Neural progenitor cell (in vitro differentiated cells): ENCODE data around the gene ANO2. TPM values are rescaled to one million over a fixed set of nuclear protein-coding genes. Genes with fewer than 3 reads are reported as not detected.

ENCODE experiments used
- DNase-seq: peaks from one replicate; pipeline ENCODE4 v3.0.0-alpha.2; 2016; ENCODE audit warnings: low spot score
- H2AFZ ChIP-seq: fragments of 200-600 bp; sonication (generic); replicated peaks from 2 replicates; pipeline ENCODE4 v1.6.1; 2016; ENCODE audit warnings: antibody characterized with exemption
- H3F3A ChIP-seq: fragments of 200-600 bp; sonication (generic); 2 replicates; pipeline ENCODE4 v1.6.1; 2016; ENCODE audit warnings: antibody characterized with exemption, low read depth
- H3K27ac ChIP-seq: fragments of 200-600 bp; sonication (generic); 2 replicates; pipeline ENCODE4 v1.5.1; 2016; ENCODE audit warnings: mild to moderate bottlenecking
- H3K27me3 ChIP-seq: fragments of 200-600 bp; sonication (generic); 2 replicates; pipeline ENCODE4 v1.6.1; 2016; ENCODE audit warnings: mild to moderate bottlenecking, moderate library complexity
- H3K36me3 ChIP-seq: fragments of 200-600 bp; sonication (generic); 2 replicates; pipeline ENCODE4 v1.5.1; 2016
- H3K4me1 ChIP-seq: fragments of 200-600 bp; sonication (generic); 2 replicates; pipeline ENCODE4 v1.6.1; 2016; ENCODE audit warnings: mixed run types
- H3K4me2 ChIP-seq: fragments of 200-600 bp; sonication (generic); 2 replicates; pipeline ENCODE4 v1.6.1; 2016
- H3K4me3 ChIP-seq: fragments of 200-600 bp; sonication (generic); 2 replicates; pipeline ENCODE4 v1.5.1; 2016
- H3K79me2 ChIP-seq: fragments of 200-600 bp; sonication (generic); 2 replicates; pipeline ENCODE4 v1.6.1; 2016; ENCODE audit warnings: low read depth
- H3K9ac ChIP-seq: fragments of 200-600 bp; sonication (generic); 2 replicates; pipeline ENCODE4 v1.6.1; 2016
- H3K9me3 ChIP-seq: fragments of 200-600 bp; sonication (generic); 2 replicates; pipeline ENCODE4 v1.5.1; 2016; ENCODE audit warnings: low read depth
- H4K20me1 ChIP-seq: fragments of 200-600 bp; sonication (generic); 2 replicates; pipeline ENCODE4 v1.6.1; 2016; ENCODE audit warnings: low read depth
- H3K27ac Mint-ChIP-seq: 3 replicates; pipeline ENCODE4 v1.8.0; 2021; ENCODE audit warnings: mixed read lengths
- H3K27me3 Mint-ChIP-seq: 2 replicates; pipeline ENCODE4 v1.8.0; 2022; ENCODE audit warnings: low read depth, mild to moderate bottlenecking, inconsistent platforms, moderate library complexity, mixed read lengths; ENCODE audit not compliant: insufficient read depth
- H3K36me3 Mint-ChIP-seq: 3 replicates; pipeline ENCODE4 v1.8.0; 2021; ENCODE audit warnings: mixed read lengths
- H3K4me1 Mint-ChIP-seq: 3 replicates; pipeline ENCODE4 v1.8.0; 2021; ENCODE audit warnings: mixed read lengths
- H3K4me3 Mint-ChIP-seq: 3 replicates; pipeline ENCODE4 v1.8.0; 2021; ENCODE audit warnings: mild to moderate bottlenecking, moderate library complexity, mixed read lengths
- H3K9me3 Mint-ChIP-seq: 3 replicates; pipeline ENCODE4 v1.8.0; 2020; ENCODE audit warnings: mixed read lengths
- EZH2 ChIP-seq: fragments of 200-600 bp; sonication (generic); IDR thresholded peaks from 2 replicates; pipeline ENCODE4 v1.6.1; 2017; ENCODE audit warnings: antibody characterized with exemption, mild to moderate bottlenecking, moderate library complexity
- EZH2phosphoT487 ChIP-seq: fragments of 200-600 bp; sonication (generic); IDR thresholded peaks from 2 replicates; pipeline ENCODE4 v1.6.1; 2017; ENCODE audit warnings: antibody characterized with exemption
- total RNA-seq: library from RNA; depleted of rRNA; stranded (reverse); fragments of >200 nt; gene quantifications from 2 replicates; pipeline ENCODE4 v1.2.3, GENCODE V29; 2015; ENCODE audit warnings: low replicate concordance
- TF ChIP-seq, protein P1 (sequence below): fragments of 200-600 bp; sonication (generic); IDR thresholded peaks from 2 replicates; pipeline ENCODE4 v1.5.1; 2017; ENCODE audit warnings: antibody characterized with exemption, mild to moderate bottlenecking

Gene ANO2
- total RNA-seq, 1 donor from 2014 or later = 4.8 TPM

DNA sequence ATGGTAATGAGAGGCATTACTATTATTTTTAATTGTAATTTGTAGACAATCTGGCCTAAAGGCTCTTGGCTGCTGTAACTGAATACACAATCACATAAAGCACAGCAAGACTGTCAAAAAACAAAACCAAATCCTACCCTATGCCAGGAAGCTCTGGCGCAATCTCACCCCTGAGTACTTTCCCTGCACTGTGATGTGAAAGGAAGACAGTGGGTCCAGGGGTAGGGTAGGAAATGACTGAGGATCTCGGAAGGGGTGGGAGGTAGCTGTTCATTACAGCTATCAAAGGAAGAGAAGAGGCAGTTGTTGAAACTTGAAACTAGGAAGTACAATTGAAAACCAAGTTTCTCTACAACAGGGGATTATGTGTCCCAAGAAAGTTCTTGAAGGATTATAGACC is 202.8 kb downstream of the ANO2 start:
- Histone ChIP-seq H3F3A (no peaks in the 10 kb centered on the region), H2AFZ (no peak overlapping the region), H3K4me1 (no peaks in the 10 kb centered on the region), H3K36me3 (no peaks in the 10 kb centered on the region), H3K9ac (no peak overlapping the region), H3K4me2 (no peak overlapping the region), H3K27ac (no peak overlapping the region), H3K4me3 (no peak overlapping the region), H4K20me1 (no peaks in the 10 kb centered on the region), H3K27me3 (no peaks in the 10 kb centered on the region), H3K79me2 (no peaks in the 10 kb centered on the region), H3K9me3 (no peaks in the 10 kb centered on the region)
- Mint-ChIP-seq H3K4me1 (peaks cover 3% of the 10 kb centered on the region), H3K36me3 (no peaks in the 10 kb centered on the region), H3K27me3 (peaks cover 3% of the 10 kb centered on the region), H3K27ac (no peak overlapping the region), H3K9me3 (no peaks in the 10 kb centered on the region), H3K4me3 (no peak overlapping the region)
- DNase-seq = no peak
- TF ChIP-seq, protein P1, sequence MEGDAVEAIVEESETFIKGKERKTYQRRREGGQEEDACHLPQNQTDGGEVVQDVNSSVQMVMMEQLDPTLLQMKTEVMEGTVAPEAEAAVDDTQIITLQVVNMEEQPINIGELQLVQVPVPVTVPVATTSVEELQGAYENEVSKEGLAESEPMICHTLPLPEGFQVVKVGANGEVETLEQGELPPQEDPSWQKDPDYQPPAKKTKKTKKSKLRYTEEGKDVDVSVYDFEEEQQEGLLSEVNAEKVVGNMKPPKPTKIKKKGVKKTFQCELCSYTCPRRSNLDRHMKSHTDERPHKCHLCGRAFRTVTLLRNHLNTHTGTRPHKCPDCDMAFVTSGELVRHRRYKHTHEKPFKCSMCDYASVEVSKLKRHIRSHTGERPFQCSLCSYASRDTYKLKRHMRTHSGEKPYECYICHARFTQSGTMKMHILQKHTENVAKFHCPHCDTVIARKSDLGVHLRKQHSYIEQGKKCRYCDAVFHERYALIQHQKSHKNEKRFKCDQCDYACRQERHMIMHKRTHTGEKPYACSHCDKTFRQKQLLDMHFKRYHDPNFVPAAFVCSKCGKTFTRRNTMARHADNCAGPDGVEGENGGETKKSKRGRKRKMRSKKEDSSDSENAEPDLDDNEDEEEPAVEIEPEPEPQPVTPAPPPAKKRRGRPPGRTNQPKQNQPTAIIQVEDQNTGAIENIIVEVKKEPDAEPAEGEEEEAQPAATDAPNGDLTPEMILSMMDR = no peak
- no peak for TF ChIP-seq EZH2
- no peak for TF ChIP-seq EZH2phosphoT487

DNA sequence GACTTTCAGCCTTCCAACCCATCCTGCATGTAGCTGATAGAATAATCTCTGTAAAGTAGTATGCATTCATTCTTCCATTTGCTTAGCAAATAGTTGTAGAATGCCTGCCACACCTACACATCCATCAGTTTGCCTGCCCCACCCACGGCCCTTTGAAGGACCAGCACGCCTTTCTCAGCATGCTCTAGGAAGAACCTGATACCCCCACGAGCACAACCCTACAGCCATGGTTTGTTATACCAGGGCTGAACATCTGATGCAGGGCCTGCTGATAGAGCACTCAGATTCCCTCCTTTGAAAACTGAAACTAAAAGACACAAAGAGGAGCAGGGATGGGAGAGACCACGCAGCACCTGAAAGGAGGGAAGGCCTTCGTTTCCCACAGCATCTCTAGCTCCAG is 205.1 kb downstream of the ANO2 start:
- Histone ChIP-seq H4K20me1 (no peaks in the 10 kb centered on the region), H3K27me3 (no peaks in the 10 kb centered on the region), H3K4me1 (no peaks in the 10 kb centered on the region), H3K27ac (no peak overlapping the region), H3K4me3 (no peak overlapping the region), H2AFZ (no peak overlapping the region), H3K79me2 (no peaks in the 10 kb centered on the region), H3K9me3 (no peaks in the 10 kb centered on the region), H3F3A (no peaks in the 10 kb centered on the region), H3K36me3 (no peaks in the 10 kb centered on the region), H3K9ac (no peak overlapping the region), H3K4me2 (no peak overlapping the region)
- Mint-ChIP-seq H3K27me3 (peaks cover 3% of the 10 kb centered on the region), H3K27ac (no peak overlapping the region), H3K9me3 (no peaks in the 10 kb centered on the region), H3K4me3 (no peak overlapping the region), H3K36me3 (no peaks in the 10 kb centered on the region), H3K4me1 (peaks cover 3% of the 10 kb centered on the region)
- no peak for DNase-seq
- TF ChIP-seq EZH2 (no peak), EZH2phosphoT487 (no peak)
- TF ChIP-seq, protein P1 = no peak

DNA sequence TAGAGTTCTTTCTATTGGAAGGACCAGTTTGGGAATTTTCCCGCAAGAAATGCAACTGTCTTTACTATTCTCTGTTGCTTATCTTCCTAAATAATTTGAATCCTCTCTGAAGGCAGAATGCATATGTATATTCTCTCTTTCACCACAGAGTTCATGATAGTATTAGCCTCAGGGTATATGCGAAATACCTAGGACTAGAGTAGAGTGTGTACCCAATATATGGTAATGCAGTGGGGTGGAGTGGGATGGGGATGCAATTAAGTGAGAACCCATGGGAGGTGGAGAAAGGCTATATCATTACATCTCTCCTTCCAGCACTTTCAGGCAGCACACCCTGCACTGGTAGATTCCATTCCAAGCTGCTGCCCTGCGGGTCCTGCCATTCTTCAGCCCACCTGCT is 207.3 kb downstream of the ANO2 start:
- H4K20me1 ChIP-seq = no peaks in the 10 kb centered on the region
- no peak overlapping the region for H3K9ac ChIP-seq
- H3K27ac Mint-ChIP-seq = no peak overlapping the region
- no peak for DNase-seq
- no peak overlapping the region for H2AFZ ChIP-seq
- H3K4me2 ChIP-seq = no peak overlapping the region
- H3F3A ChIP-seq = no peaks in the 10 kb centered on the region
- H3K27ac ChIP-seq = no peak overlapping the region
- H3K4me1 Mint-ChIP-seq = peaks cover 3% of the 10 kb centered on the region
- H3K36me3 ChIP-seq = no peaks in the 10 kb centered on the region
- no peak overlapping the region for H3K4me3 Mint-ChIP-seq
- peaks cover 3% of the 10 kb centered on the region for H3K27me3 Mint-ChIP-seq
- H3K36me3 Mint-ChIP-seq = no peaks in the 10 kb centered on the region
- no peaks in the 10 kb centered on the region for H3K9me3 Mint-ChIP-seq
- H3K4me3 ChIP-seq = no peak overlapping the region
- H3K79me2 ChIP-seq = no peaks in the 10 kb centered on the region
- TF ChIP-seq, protein P1 = no peak
- TF ChIP-seq EZH2 (no peak), EZH2phosphoT487 (no peak)
- H3K4me1 ChIP-seq = no peaks in the 10 kb centered on the region
- no peaks in the 10 kb centered on the region for H3K9me3 ChIP-seq
- no peaks in the 10 kb centered on the region for H3K27me3 ChIP-seq

DNA sequence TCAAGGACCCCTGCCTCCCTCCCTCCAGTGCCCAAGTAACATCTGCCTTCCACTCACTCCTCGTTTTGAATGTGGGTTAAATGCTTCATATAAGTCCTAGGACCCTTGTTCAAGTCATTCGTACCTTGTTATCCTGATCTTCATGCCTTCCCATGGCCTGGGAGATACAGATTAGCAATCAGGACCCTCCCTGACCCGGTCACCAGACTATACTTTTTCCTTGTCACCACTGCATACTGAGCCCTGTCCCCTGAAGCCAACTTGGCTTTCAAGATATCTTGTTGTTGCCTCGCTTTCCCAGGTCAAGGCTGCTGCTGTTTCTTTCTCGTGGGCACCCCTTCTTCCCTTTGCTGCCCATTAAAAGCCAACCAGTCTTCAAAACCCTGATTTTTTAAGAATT is 208.5 kb downstream of the ANO2 start:
- Mint-ChIP-seq H3K36me3 (peaks cover 7% of the 10 kb centered on the region), H3K9me3 (no peaks in the 10 kb centered on the region), H3K27me3 (peaks cover 3% of the 10 kb centered on the region), H3K4me3 (no peak overlapping the region), H3K4me1 (peaks cover 3% of the 10 kb centered on the region), H3K27ac (no peak overlapping the region)
- Histone ChIP-seq H3K4me2 (no peak overlapping the region), H3K79me2 (no peaks in the 10 kb centered on the region), H3K27me3 (no peaks in the 10 kb centered on the region), H3K9ac (no peak overlapping the region), H3F3A (no peaks in the 10 kb centered on the region), H3K36me3 (no peaks in the 10 kb centered on the region), H2AFZ (no peak overlapping the region), H3K9me3 (no peaks in the 10 kb centered on the region), H3K4me3 (no peak overlapping the region), H4K20me1 (no peaks in the 10 kb centered on the region), H3K4me1 (no peaks in the 10 kb centered on the region), H3K27ac (no peak overlapping the region)
- no peak for DNase-seq
- TF ChIP-seq EZH2phosphoT487 (no peak), EZH2 (no peak)
- TF ChIP-seq, protein P1 = no peak
